ENCODE measurements around the gene PEX5L.

Gene PEX5L

DNA sequence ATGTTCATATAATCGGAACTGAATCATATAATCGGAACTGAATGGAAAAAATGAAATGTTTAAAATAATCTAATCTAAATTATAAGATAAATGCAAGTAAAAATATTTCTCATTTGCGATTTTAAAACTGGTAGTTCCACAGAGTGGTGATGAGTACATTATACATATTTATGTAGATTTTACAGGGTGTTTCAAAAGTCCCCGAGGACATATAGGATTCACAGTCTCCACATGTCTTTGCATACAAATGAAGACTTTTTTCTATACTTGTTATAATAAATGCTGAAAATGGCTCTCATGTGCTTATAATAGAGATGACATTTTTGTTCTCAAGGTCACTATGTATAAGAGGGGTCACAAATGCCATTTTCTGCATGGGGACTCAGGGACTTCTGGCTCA lies 139.5 kb downstream of the PEX5L start:
- no peak for DNase-seq (ENCODE audit: low read depth, low spot score)

DNA sequence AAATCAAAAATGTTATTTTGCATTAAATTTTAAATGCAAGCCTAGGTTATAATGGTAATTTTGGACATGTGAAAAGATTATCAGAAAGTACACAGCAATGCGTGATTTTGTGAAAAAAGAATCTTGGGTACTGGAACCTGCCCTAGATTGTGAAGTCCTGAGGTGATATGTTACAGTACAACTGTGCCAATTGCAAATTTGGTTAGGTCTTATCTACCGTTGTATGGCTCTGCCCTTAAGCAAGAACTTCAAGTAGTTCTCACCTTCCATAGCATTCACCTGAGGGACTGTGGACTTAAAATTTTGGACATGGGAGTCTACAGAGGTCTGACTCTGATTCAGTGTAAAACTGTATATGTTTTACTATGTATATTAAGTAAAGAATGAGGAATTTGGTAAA lies 140.2 kb downstream of the PEX5L start:
- no peak for DNase-seq (ENCODE audit: low read depth, low spot score)

DNA sequence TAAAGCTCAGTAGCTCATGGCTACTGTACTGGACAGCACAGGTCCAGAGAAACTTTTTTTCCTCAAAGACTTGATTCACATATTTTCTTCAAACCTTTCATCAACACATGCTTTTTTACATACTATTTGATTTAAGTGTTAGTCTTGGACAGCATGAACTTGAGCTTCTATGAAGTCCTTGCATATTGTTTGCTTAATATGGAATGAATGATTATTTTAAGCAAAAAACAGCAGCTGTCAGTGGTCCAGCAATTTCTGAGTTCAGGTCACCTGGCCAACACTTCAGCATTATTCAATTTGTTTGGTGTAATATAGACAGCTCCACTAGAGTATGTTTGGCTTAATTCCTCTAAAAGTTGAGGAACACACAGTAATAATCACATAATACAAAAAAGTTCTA lies 141.4 kb downstream of the PEX5L start:
- DNase-seq (ENCODE audit: low read depth, low spot score) = no peak

DNA sequence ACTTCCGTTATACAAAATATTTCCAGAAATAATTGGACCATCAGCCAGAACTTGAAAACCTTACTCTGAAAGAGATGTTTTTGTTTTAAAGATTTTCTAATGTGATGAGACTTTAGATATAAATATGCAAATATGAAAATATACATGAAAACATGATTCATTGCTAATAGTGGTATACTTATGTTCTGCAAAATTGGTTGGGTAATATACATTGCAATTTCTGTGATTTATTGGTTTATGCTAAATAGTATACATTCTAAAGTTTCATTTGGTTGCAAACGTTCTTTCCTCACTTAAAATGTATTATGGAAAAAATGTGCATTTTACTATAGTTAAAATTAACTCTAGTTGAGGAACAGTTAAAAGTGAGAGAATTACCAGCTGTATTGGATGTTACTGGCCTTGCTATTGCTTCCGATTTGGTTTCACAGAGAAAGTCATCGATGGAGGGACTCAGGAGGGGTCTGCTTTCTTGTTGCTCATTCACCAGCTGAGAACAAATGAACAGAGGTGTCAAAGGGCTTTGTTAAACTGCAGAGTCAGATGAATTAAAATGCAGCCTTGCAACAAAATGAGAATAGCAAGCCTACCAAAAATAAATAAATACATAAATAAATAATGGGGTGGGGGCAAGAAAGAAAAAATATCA lies 149.3 kb downstream of the PEX5L start:
- DNase-seq (ENCODE audit: low read depth, low spot score) = no peak

DNA sequence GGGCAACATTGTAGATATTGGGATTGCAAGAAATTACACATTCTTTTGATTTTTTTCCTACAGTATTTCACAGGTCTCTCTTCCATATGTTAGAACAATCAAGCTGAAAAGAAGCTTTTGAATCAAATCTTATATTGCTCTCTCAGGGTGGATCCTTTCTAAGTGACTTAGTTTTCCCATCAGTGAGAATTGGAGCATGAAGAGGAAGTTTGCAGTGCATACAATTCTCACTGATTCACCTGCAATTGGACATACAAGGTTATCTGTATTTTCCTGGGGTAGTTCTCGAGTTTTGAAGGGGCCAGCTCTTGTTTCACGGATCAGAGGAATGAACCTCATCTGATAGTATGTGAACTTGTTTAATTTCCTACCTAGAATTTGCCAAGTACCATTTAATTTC lies 150.8 kb downstream of the PEX5L start:
- DNase-seq (ENCODE audit: low read depth, low spot score) = no peak

DNA sequence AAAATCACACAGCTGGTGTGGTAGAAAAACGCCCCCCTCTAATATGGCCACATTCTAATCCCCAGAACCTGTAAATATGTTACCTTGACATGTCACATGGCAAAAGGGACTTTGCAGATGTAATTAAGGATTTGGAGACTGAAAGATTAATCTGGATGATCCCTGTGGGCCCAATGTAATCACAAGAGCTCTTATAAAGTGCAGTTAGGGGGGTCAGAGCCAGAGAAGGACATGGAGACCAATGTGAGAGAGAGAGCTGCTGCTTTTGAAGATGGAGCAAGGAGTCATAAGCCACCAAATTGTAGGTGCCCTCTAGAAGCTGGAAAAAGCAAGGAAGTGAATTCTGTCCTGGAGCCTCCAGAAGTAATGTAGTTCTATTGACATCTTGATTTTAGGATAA lies 152.6 kb downstream of the PEX5L start:
- DNase-seq (ENCODE audit: low read depth, low spot score) = no peak

DNA sequence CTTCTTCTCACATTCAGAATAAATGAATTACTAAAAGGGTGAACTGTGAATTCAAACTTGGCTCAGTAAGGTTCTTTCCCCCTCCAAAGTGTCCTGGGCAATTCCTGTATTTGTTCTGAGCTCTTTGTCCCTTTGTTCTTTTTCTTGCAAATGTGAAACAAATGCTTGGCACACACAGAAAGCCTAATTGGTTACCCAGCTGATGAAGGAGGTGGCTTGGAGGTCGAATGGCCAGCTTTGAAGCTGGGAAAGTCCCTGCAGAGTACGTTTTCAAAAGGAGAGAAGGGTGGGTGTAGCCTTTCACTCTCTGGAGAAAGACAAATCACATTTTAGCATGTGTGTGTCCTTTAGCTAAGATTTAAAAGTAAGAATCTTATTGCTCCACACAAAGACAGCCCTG lies 154.4 kb downstream of the PEX5L start:
- DNase-seq (ENCODE audit: low read depth, low spot score) = no peak

DNA sequence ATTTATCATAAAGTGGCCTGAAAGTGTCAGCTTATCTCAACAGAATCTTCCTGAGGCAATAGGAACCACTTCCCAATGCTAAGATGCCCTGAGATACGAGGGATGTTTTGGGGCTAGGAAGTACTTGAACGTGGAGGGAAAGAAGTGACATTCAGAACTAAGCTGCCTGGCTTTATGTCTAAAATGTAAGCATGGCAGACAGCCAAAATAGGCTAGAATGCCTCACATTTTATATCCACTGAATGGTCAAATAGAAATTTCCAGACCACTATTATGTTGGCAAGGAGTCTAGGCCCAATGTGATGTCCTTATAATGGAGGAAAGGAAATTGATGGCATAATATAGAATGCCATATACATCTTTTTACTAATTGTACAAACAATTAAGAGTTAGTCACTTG lies 154.9 kb downstream of the PEX5L start:
- DNase-seq (ENCODE audit: low read depth, low spot score) = no peak

DNA sequence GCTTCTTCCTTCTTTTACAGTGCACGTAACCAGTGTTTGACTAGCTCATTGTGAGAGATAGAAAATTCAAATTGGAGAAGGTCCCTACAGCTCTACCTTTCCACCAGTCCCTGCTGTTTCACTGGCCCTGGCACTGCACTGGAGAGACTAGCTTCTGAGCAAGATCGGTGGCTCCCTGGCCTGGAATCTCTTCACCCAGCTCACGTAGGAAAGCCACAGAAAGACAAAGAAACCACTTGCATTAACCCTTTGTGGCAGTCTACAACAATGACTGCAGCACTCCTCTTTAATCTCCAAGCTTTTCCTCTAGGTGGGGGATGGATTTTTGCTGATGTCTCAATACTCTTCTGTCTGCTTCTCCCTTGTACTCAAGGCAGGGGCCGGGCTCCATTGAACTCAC lies 155.9 kb downstream of the PEX5L start:
- DNase-seq (ENCODE audit: low read depth, low spot score) = no peak

DNA sequence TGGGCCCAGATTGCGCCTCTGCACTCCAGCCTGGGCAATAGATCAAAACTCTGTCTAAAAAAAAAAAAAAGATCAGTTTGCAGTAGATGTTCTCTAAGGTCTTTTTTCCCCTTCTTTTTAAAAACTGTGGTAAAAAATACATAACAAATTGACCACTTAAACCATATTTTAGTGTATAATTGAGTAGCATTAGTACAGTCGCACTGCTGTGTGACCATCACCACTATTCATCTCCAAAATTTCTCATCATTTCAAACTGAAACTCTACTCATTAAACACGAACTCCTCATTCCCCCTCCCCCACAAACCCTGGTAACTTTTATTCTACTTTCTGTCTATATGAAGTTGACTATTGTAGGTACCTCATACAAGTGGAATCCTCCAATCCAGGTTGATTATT lies 160.3 kb downstream of the PEX5L start:
- DNase-seq (ENCODE audit: low read depth, low spot score) = no peak

DNA sequence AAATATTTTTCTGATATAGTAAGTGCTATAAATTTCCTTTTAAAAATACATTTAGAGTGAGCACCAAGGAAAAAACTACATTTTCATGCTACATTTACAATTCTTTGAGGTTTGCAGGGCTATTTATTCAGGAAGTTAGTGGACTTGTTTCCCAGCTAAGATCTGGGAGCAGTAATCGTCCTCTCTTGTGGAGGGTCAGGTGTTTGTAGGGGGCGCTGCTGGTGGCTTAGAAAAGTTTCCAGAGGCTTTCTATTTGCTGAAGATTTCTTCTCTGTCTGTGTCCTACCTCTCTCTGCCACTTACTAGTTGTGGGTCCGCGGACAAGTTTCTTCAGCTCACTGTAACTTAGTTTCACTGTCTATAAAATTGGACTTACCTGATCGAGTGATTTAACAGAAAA lies 163.9 kb downstream of the PEX5L start:
- DNase-seq (ENCODE audit: low read depth, low spot score) = no peak

DNA sequence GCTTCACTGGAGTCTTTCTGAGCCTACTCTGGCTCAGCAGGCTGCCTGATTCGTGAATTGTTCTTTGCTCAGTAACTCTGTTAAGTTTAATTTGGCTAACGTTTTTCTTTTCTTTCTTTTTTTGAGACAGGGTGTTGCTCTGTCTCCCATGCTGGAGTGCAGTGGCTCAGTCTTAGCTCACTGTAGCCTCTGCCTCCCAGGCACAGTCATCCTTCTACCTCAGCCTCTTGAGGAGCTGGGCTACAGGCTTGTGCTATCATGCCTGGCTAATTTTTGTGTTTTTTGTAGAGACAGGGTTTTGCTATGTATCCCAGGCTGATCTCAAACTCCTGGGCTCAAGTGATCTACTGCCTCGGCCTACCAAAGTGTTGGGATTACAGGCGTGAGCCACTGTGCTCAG lies 165.0 kb downstream of the PEX5L start:
- no peak for DNase-seq (ENCODE audit: low read depth, low spot score)

DNA sequence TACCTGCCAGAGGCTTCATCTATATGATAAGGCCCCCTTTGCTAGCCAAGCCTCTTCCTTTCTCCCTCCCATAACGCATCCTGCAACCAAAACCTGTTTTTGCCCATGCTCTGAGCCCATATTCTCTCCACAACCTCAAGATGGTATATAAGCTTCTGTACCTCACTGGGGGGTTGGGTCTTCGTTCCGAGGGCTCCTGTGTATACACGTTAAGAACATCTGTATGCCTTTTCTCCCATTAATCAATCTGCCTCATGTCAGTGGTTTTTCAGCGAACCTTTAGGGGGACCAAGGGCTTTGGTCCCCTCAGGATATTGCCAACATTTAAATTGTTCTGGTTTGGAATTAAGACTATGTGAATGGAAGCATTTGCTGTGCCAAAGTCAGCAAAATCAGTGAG lies 168.0 kb downstream of the PEX5L start:
- DNase-seq (ENCODE audit: low read depth, low spot score) = no peak

DNA sequence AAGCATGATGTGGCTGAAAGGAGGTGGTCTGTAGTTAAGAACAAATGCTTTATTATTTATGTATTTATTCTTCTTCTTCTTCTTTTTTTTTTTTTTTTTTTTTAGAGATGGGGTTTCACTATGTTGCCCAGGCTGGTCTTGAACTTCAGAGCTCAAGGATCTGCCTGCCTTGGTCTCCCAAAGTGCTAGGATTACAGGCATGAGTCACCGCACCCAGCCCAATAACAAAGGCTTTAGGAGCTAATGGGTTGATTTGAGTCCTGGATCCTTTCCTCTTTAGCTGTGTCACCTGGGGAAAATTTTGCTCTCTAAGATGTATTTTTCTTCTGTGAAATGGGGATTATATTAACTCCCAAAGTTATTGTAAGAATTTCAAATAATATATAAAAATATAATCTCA lies 168.8 kb downstream of the PEX5L start:
- no peak for DNase-seq (ENCODE audit: low read depth, low spot score)

DNA sequence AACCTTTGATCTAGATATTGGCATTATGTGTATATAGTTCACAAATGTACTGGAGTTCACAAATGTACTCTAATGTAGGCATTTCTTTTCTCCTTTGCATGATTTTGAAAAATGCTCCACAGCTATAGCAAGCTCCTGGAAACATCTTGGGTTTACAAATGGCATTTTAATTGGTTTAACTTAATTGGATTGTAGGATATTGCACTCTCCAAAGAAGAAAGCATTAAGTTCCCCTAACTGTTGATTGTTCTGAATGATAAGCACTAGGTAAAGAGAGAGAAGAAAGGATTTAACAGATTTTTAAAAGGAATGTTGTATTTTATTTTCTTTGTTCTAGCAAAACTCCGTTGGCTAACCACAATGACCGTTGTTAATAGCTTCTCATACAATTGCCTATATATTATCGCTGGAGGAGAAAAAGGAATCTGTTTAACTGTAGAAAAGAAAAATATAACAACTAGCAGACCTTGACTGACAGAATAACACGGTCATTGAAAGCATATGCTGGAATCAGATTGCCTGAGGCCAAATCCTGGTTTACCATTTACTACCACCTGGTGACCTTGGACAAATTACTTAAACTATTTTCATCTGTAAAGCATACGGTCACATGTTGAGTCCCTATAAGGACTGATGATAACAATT lies 170.8 kb downstream of the PEX5L start:
- DNase-seq (ENCODE audit: low read depth, low spot score) = no peak

DNA sequence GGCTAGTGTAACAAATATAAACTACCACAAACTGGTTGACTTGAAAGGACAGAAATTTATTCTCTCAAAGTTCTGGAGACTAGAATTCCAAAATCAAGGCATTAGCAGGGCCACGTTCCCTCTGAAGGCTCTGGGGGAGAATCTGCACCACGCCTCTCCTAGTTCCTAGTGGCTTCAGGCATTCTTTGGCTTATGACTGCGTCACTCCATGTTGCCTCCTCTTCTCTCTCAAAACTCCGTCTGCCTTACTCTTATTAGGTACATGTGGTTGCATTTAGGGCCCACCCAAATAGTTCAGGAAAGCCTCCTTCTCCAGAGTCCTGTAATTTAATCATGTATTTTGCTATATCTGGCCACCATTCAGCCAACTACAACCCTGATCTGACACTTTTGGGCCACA lies 174.8 kb downstream of the PEX5L start:
- no peak for DNase-seq (ENCODE audit: low read depth, low spot score)

DNA sequence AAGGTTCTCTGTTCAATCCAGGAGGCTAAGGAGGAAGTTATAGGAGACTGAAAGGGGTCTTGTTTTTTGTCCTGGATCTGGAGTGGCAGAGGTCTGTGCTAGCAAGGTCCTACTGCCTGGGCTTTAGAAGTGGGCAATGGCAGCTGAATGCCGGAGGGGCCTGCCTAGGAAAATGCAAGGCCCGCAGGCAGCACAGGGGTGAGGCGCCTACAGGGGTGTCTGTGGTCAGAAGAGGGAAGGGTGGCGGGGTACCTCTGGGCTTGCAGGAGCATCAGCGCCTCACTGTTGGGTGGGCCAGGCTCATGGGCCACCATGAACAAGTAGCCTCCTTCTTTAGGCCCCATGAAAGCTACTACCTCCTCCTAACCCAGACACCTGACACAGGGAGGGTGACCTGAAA lies 175.4 kb downstream of the PEX5L start:
- no peak for DNase-seq (ENCODE audit: low read depth, low spot score)

DNA sequence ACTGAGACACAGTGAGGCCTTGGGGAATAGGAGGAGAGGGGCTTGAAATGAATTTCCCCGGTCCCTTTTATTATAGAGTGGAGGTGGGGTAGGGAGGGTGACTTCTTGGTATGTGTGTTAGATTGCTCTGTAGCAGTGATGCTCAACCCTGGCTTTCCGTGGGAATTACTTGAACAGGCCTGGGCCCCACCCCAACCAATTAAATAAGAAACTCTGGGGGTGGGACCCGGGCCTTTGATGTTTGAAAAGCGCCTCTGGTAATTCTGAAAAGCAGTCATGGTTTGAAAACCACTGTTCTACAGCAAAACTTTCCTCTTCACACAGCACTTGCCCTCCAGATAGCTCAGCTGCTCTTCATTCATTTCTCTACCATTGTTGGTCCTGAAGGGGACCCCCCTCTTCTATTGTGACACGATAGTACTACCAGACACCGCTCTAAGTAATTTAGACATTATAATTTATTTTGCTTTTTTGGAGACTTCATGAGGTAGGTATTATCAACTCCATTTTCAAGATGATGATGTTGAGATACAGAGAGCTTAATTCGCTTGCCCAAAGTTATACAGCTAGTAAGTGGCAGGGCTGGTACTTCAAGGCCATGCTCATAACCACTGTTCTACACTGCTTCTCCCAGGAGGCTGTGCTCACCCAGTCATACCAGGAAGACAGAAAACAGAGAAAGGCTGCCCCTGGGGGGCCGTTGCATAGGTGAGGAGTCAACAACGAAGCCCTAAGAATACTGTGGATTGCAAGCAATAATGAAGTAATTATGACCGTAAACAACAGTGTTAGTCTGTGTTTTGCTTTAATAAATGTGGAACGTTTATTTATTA lies 176.2 kb downstream of the PEX5L start:
- no peak for DNase-seq (ENCODE audit: low read depth, low spot score)

DNA sequence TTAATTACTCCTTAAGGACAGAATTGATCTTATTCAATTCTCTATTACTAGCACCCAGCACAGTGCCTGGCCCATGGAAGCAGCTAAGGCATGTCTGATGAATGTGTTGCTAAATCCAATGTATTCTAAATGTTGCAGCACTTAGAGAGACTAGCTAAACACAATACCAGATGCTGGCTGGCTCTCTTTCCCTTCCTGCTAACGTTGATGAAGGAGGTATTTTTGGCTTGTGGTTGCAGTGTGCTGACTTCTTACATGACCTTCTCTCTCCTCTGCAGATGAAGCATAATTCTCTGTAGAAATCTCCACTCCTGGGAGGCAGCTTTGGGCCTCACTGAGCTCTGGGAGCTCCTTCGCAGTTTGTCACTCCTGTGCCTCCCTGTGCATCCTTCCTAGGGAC lies 183.6 kb downstream of the PEX5L start:
- no peak for DNase-seq (ENCODE audit: low read depth, low spot score)

DNA sequence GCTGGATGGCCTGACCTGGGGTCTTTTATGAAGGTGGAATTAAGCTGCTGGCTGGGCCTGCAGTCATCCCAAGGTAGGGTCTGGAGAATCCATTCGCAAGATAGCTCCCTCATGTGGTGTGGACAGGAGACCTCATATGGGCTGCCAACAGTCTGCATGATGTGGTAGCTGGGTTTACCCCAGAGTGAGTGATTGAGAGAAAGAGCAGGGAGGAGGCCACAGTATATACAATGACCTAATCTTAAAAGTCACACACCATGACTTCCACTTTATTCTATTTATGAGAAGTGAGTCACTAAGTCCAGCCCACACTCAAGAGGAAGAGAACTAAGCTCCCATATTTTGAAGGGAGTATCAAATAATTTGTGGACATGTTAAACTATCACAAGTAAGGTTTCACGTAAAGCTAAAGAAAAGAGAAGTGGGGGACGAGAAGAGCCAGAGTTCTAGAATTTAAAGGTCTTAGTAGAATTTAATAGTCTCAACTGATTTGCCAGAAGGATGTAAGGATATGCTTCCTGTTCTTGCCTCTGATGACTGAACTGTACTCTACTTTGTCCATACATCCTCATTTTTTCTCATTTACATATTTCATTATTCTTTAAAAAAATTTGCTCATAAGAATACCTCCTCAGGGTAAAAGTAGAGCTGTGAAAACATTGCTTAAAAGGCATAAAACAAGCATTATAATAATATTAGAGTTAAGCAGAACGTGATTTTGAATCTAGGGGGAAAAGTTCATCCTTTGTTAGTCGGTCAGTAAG lies 184.4 kb downstream of the PEX5L start:
- no peak for DNase-seq (ENCODE audit: low read depth, low spot score)

DNA sequence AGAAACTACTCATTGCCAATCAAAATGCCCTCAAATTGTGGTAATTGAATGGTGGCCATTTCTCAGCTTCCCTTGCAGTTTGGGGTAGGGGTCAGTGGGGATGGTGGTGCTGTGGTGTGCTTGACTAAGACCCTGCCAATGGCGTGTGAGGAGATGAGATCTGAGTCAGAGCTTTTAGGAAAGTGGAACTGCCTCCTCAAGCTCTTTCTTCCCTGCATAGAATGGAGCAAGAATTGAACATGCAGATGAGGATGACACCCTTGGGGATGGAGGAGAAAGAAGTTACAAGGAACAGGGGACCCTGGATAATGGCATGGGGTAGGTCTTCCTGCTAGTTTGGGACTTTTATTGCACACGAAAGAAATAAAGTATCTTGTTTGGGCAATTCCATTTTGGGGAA lies 188.0 kb downstream of the PEX5L start:
- DNase-seq (ENCODE audit: low read depth, low spot score) = no peak

DNA sequence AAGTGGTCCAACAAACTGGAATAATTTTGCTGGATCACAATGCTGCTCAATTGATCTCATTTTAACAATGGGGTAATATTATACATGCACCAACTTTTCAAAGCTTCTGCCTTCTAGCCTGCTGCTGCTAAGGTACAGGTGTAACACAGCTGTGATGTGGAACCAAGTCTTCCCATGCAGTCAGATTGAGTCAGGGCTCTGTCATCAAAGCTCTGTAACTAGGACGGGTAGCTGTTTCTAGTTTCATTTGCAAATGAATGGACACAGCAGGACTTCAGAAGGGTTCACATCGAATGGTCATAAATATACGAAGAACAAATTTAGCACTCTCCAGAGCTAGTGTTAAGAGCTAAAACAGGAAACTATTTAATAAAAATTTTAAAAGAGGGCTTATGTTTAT lies 194.7 kb downstream of the PEX5L start:
- no peak for DNase-seq (ENCODE audit: low read depth, low spot score)

Data from smooth muscle cell of the brain vasculature (primary cell).